GM12878 (cell line): ENCODE data around the gene CCN6. TPM values are rescaled to one million over a fixed set of nuclear protein-coding genes. Genes with fewer than 3 reads are reported as not detected.

Experiments used
- ATAC-seq: fragments of 200-7000 bp; cut with Tn5 transposase; 3 replicates; pipeline ENCODE4 v1.9.1; 2020; ENCODE audit warnings: mild to moderate bottlenecking, moderate library complexity
- BruUV-seq: library from RNA; stranded (reverse); fragments of 400-500 nt; replicated peaks from 2 replicates; lab custom pipeline; 2021; lab: Mats Ljungman, UMichigan
- CTCF ChIA-PET: fragments of 300-600 bp; sonication (Branson Sonifier 250); formaldehyde crosslinking; extraction: SDS; loops from one replicate; lab custom pipeline; 2021; ENCODE audit warnings: inconsistent platforms; lab: Yijun Ruan, JAX
- POLR2A ChIA-PET: fragments of 350-600 bp; formaldehyde crosslinking; extraction: SDS; loops from one replicate; lab custom pipeline; 2021; ENCODE audit warnings: inconsistent platforms; lab: Charles Lee
- RAD21 ChIA-PET: fragments of 300-600 bp; sonication (Branson Sonifier 250); formaldehyde crosslinking; loops from one replicate; lab custom pipeline; 2023; ENCODE audit warnings: antibody characterized with exemption; ENCODE audit not compliant: unreplicated experiment; lab: Charles Lee
- SMC1A ChIA-PET: fragments of 300-600 bp; sonication (Branson Sonifier 250); formaldehyde crosslinking; loops from one replicate; lab custom pipeline; 2023; ENCODE audit not compliant: unreplicated experiment, uncharacterized antibody; lab: Charles Lee
- DNase-seq: peaks from one replicate; pipeline ENCODE4 v3.0.0-alpha.2; 2011; ENCODE audit warnings: low read depth, low spot score
- FAIRE-seq: peaks from 3 replicates; lab custom pipeline; 2011; peaks lifted over from hg19 to GRCh38; lab: Jason Lieb, UNC
- H2AFZ ChIP-seq: 2 replicates; pipeline ENCODE4 v1.6.0; 2011; ENCODE audit warnings: low read depth, low read length, control low read depth; ENCODE audit not compliant: control insufficient read depth
- H3K27ac ChIP-seq: 2 replicates; pipeline ENCODE4 v1.5.1; 2011; ENCODE audit warnings: control low read depth; ENCODE audit not compliant: control insufficient read depth, insufficient read depth
- H3K27me3 ChIP-seq, 2 experiments: replicated peaks in 1 of 2; 2 replicates each; pipeline versions ENCODE4 v1.6.0 to v1.6.1; 2011; ENCODE audit warnings: low read length in 1 of 2; ENCODE audit not compliant: control insufficient read depth in 2 of 2, insufficient read depth in 2 of 2
- H3K36me3 ChIP-seq, 2 experiments: 2 replicates each; pipeline ENCODE4 v1.5.1; 2011; ENCODE audit warnings: low read length in 1 of 2; ENCODE audit not compliant: control insufficient read depth in 2 of 2, insufficient read depth in 2 of 2
- H3K4me1 ChIP-seq: 2 replicates; pipeline ENCODE4 v1.6.1; 2011; ENCODE audit warnings: mild to moderate bottlenecking, low read length, moderate library complexity, mixed read lengths; ENCODE audit not compliant: control insufficient read depth, insufficient read depth
- H3K4me2 ChIP-seq: 2 replicates; pipeline ENCODE4 v1.6.0; 2011; ENCODE audit warnings: control low read depth; ENCODE audit not compliant: control insufficient read depth, insufficient read depth
- H3K4me3 ChIP-seq: fragments of 200-600 bp; sonication (generic); 2 replicates; pipeline ENCODE4 v1.5.1; 2016
- H3K79me2 ChIP-seq: 2 replicates; pipeline ENCODE4 v1.6.0; 2011; ENCODE audit warnings: low read length; ENCODE audit not compliant: control insufficient read depth, insufficient read depth
- H3K9ac ChIP-seq: 2 replicates; pipeline ENCODE4 v1.8.0; 2011; ENCODE audit warnings: low read length, control low read depth, mixed read lengths; ENCODE audit not compliant: control insufficient read depth, insufficient read depth
- H3K9me3 ChIP-seq: replicated peaks from 3 replicates; pipeline ENCODE4 v1.5.1; 2011; ENCODE audit warnings: mild to moderate bottlenecking, low read length; ENCODE audit not compliant: control insufficient read depth, insufficient read depth
- H4K20me1 ChIP-seq: 2 replicates; pipeline ENCODE4 v1.6.0; 2011; ENCODE audit not compliant: control insufficient read depth, insufficient read depth
- ATF2 ChIP-seq: IDR thresholded peaks from 2 replicates; pipeline ENCODE4 v1.6.1; 2012; ENCODE audit warnings: low read length, inconsistent platforms
- BCL11A ChIP-seq: IDR thresholded peaks from 2 replicates; pipeline ENCODE4 v1.6.1; 2011; ENCODE audit warnings: low read depth, low read length
- HDGF ChIP-seq: fragments of 450-650 bp; IDR thresholded peaks from 2 replicates; pipeline ENCODE4 v1.6.1; 2016; ENCODE audit warnings: antibody characterized with exemption
- IKZF2 ChIP-seq, 2 experiments: fragments of 450-650 bp; IDR thresholded peaks; 2 replicates each; pipeline ENCODE4 v1.6.1; 2017; ENCODE audit warnings: mild to moderate bottlenecking in 2 of 2, moderate library complexity in 2 of 2
- KAT2A ChIP-seq: conservative IDR thresholded peaks from 2 replicates; pipeline ENCODE4 v1.6.1; 2011; ENCODE audit warnings: low read depth, low read length; ENCODE audit not compliant: control insufficient read depth
- POU2F2 ChIP-seq: IDR thresholded peaks from 3 replicates; pipeline ENCODE4 v1.6.1; 2011; ENCODE audit warnings: low read depth, mild to moderate bottlenecking, low read length, borderline replicate concordance
- RELA ChIP-seq: fragments of 450-650 bp; IDR thresholded peaks from 2 replicates; pipeline ENCODE4 v1.8.0; 2014; ENCODE audit warnings: borderline replicate concordance; ENCODE audit not compliant: partially characterized antibody
- SUZ12 ChIP-seq: fragments of 200-600 bp; sonication (generic); IDR thresholded peaks from one replicate; pipeline ENCODE4 v1.6.1; 2018; ENCODE audit warnings: antibody characterized with exemption, mild to moderate bottlenecking; ENCODE audit not compliant: unreplicated experiment
- ZBED1 ChIP-seq: IDR thresholded peaks from 2 replicates; pipeline ENCODE4 v1.6.1; 2016; ENCODE audit warnings: borderline replicate concordance
- WGBS: methylation state at CpG from one replicate; pipeline ENCODE4 v1.1.6; 2016; ENCODE audit warnings: low lambda C conversion rate; ENCODE audit not compliant: insufficient replicate concordance, insufficient coverage; ENCODE audit errors: missing lambda C conversion rate; 5-methylcytosine and 5-hydroxymethylcytosine counted together
- in situ Hi-C: fragments of 300-500 bp; cut with MboI; formaldehyde crosslinking; loops from 9 replicates; pipeline ENCODE4 v1.14.3; 2018; ENCODE audit warnings: mixed read lengths
- intact Hi-C: fragments of 100-400 bp; cut with micrococcal nuclease; formaldehyde crosslinking; loops from one replicate; pipeline ENCODE4 v1.14.2; 2022; ENCODE audit not compliant: unreplicated experiment
- polyA plus RNA-seq, 11 experiments: library from polyadenylated mRNA; depleted of rRNA in 4 of 11; unstranded in 6 of 11; stranded (reverse) in 5 of 11; fragments of >200 nt; fragmentation: Nextera tagmentation in 4 of 11; fragmentation: Illumina TruSeq in 1 of 11; extraction: Ambion mirVana in 4 of 11; extraction: Trizol in 1 of 11; gene quantifications; 1 replicate in 1 of 11; 2 replicates in 10 of 11; pipeline versions ENCODE4 v1.2.1 to v1.2.3, GENCODE V29; 2011 to 2016; ENCODE audit warnings: inconsistent platforms in 2 of 11, missing spikeins in 2 of 11, low read depth in 1 of 11
- total RNA-seq, 4 experiments: library from RNA; depleted of rRNA in 3 of 4; stranded (reverse); fragments of >200 nt in 3 of 4; fragmentation: Illumina TruSeq in 1 of 4; extraction: Trizol in 1 of 4; gene quantifications; 2 replicates each; pipeline versions ENCODE4 v1.2.1 to v1.2.3, GENCODE V29; 2013 to 2021
- TF ChIP-seq, protein P1 (sequence below): fragments of 450-650 bp; IDR thresholded peaks from 2 replicates; pipeline ENCODE4 v1.6.1; 2017; ENCODE audit warnings: low read depth, mild to moderate bottlenecking, moderate library complexity
- TF ChIP-seq, protein P2 (sequence below): IDR thresholded peaks from 2 replicates; pipeline ENCODE4 v1.6.1; 2011; ENCODE audit warnings: mild to moderate bottlenecking, low read depth, low read length, moderate library complexity; ENCODE audit not compliant: insufficient replicate concordance
- TF ChIP-seq, protein P3 (sequence below): fragments of 450-650 bp; IDR thresholded peaks from 2 replicates; pipeline ENCODE4 v1.6.1; 2016; ENCODE audit warnings: mild to moderate bottlenecking

Gene CCN6
- total and polyA plus RNA-seq, 10 of the 15 experiments (the other 5 are each of a cell fraction or from before 2014, with no cell fraction given), result 0.05 to 0.24 (median 0.19) TPM; not detected in 5

- TF ChIP-seq, protein P1, sequence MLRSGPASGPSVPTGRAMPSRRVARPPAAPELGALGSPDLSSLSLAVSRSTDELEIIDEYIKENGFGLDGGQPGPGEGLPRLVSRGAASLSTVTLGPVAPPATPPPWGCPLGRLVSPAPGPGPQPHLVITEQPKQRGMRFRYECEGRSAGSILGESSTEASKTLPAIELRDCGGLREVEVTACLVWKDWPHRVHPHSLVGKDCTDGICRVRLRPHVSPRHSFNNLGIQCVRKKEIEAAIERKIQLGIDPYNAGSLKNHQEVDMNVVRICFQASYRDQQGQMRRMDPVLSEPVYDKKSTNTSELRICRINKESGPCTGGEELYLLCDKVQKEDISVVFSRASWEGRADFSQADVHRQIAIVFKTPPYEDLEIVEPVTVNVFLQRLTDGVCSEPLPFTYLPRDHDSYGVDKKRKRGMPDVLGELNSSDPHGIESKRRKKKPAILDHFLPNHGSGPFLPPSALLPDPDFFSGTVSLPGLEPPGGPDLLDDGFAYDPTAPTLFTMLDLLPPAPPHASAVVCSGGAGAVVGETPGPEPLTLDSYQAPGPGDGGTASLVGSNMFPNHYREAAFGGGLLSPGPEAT, result no peak
- TF ChIP-seq ATF2 (no peak), POU2F2 (no peak), BCL11A (no peak)
Measured at GRCh38 chr6:112049996-112050395, 3.9 kb upstream of the CCN6 start (continued).

GRCh38 chr6:112050429-112050828, 3.5 kb upstream of the CCN6 start:
- ChIA-PET CTCF (interaction anchor here (0.9 to 2.1 kb wide), 5 partner anchors 10 to 792 kb away, joined by 3 to 12 read pairs (median 3); a partner anchor contains a TSS), POLR2A (interaction anchor here (1.1 kb wide), 1 partner anchor 409 kb away, joined by 3 read pairs; no protein-coding TSS in a partner anchor), RAD21 (interaction anchor here (1.0 to 1.6 kb wide), 3 partner anchors 9 to 1368 kb away, joined by 3 to 8 read pairs (median 6); no protein-coding TSS in a partner anchor), SMC1A (interaction anchor here (1.0 to 1.7 kb wide), 4 partner anchors 10 to 792 kb away, joined by 3 to 4 read pairs (median 4); a partner anchor contains a TSS)
- DNase-seq (no peak), FAIRE-seq (no peak), ATAC-seq (no peak)
- Histone ChIP-seq H3K36me3 (no peaks in the 10 kb centered on the region), H3K9me3 (no peaks in the 10 kb centered on the region), H3K27me3 (no peaks in the 10 kb centered on the region), H4K20me1 (no peaks in the 10 kb centered on the region), H3K4me2 (no peak overlapping the region), H3K4me3 (no peak overlapping the region), H3K79me2 (no peaks in the 10 kb centered on the region), H3K4me1 (no peaks in the 10 kb centered on the region), H2AFZ (no peak overlapping the region), H3K9ac (no peak overlapping the region), H3K27ac (no peak overlapping the region)
- 52% methylated on average over 5 of the region's 5 CpGs for WGBS
- intact Hi-C loops, result no loop called here
- BruUV-seq, result no TSS peak
- in situ Hi-C loops, result no loop called here
- TF ChIP-seq, protein P2, sequence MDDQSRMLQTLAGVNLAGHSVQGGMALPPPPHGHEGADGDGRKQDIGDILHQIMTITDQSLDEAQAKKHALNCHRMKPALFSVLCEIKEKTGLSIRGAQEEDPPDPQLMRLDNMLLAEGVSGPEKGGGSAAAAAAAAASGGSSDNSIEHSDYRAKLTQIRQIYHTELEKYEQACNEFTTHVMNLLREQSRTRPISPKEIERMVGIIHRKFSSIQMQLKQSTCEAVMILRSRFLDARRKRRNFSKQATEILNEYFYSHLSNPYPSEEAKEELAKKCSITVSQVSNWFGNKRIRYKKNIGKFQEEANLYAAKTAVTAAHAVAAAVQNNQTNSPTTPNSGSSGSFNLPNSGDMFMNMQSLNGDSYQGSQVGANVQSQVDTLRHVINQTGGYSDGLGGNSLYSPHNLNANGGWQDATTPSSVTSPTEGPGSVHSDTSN, result no peak
- no peak for TF ChIP-seq ZBED1
- no peak for TF ChIP-seq SUZ12
- TF ChIP-seq, protein P3, sequence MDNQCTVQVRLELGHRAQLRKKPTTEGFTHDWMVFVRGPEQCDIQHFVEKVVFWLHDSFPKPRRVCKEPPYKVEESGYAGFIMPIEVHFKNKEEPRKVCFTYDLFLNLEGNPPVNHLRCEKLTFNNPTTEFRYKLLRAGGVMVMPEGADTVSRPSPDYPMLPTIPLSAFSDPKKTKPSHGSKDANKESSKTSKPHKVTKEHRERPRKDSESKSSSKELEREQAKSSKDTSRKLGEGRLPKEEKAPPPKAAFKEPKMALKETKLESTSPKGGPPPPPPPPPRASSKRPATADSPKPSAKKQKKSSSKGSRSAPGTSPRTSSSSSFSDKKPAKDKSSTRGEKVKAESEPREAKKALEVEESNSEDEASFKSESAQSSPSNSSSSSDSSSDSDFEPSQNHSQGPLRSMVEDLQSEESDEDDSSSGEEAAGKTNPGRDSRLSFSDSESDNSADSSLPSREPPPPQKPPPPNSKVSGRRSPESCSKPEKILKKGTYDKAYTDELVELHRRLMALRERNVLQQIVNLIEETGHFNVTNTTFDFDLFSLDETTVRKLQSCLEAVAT, result no peak
- no peak for TF ChIP-seq KAT2A
- TF ChIP-seq RELA, result no peak
- no peak for TF ChIP-seq HDGF
- TF ChIP-seq IKZF2 (IDR thresholded peaks at IDR 0.05), result no peak
